ENCODE data around the gene PPP4C. TPM values are rescaled to one million over a fixed set of nuclear protein-coding genes. Genes with fewer than 3 reads are reported as not detected.

Gene PPP4C
- total RNA-seq, 1 donor from 2014 or later = 133 TPM

DNA sequence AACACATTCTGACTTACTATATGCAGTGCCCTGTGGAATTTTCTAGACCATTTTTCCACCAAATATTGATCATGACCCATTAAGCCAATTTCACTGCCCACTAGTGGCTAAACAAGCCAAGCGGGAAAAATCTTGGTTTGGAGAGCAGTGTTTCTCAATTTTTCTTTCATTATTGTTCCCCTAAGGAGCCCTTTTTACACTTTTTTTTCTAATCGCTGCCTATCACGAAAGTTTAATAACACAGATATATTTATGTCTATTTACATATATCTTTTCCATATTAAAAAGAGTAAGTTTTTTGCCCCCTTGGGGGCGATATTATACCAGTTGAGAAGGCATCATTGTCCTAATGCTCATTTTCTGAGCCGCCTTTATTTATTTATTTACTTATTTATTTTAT lies 34.0 kb upstream of the PPP4C start:
- no peak overlapping the region for H3K4me3 Mint-ChIP-seq
- DNase-seq (ENCODE audit: low spot score) = no peak
- no peaks in the 10 kb centered on the region for H3K9me3 Mint-ChIP-seq
- H3K4me1 Mint-ChIP-seq (ENCODE audit: low read depth) = no peaks in the 10 kb centered on the region
- no peak overlapping the region for H3K27ac Mint-ChIP-seq
- H3K27me3 Mint-ChIP-seq (ENCODE audit: insufficient read depth) = peaks cover 29% of the 10 kb centered on the region
- intact Hi-C loops (cut with micrococcal nuclease) = no loop called here
- H3K36me3 Mint-ChIP-seq (ENCODE audit: low read depth) = peaks cover 2% of the 10 kb centered on the region

- intact Hi-C loops (cut with micrococcal nuclease) = no loop called here
- DNase-seq (ENCODE audit: low spot score) = no peak
- Mint-ChIP-seq H3K36me3 (ENCODE audit: low read depth) (no peaks in the 10 kb centered on the region), H3K4me3 (no peak overlapping the region), H3K4me1 (ENCODE audit: low read depth) (no peaks in the 10 kb centered on the region), H3K27ac (no peak overlapping the region), H3K9me3 (no peaks in the 10 kb centered on the region), H3K27me3 (ENCODE audit: insufficient read depth) (peaks cover 18% of the 10 kb centered on the region)
Measured at GRCh38 chr16:30046178-30046577, 29.6 kb upstream of the PPP4C start.

DNA sequence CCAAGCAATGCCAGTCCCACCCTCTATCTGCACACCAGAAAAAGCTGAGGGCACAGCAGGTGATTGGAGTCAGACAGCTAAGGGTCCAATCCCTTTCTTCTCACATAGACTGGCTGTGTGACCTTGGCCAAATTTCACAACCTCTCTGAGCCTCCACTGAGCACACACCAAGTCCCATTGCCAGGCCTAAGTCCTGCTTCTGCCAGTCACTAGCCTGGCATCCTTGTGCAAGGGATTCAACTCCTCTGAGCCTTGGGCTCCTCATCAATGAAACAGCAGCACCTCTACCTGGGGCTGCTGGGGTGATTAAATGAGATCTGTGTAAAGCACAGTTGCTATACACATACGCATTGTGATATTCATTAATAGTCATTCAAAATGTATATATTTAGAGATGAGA lies 29.2 kb upstream of the PPP4C start:
- Mint-ChIP-seq H3K36me3 (ENCODE audit: low read depth) (no peaks in the 10 kb centered on the region), H3K9me3 (no peaks in the 10 kb centered on the region), H3K27me3 (ENCODE audit: insufficient read depth) (peaks cover 18% of the 10 kb centered on the region), H3K4me1 (ENCODE audit: low read depth) (peaks cover 3% of the 10 kb centered on the region), H3K4me3 (no peak overlapping the region), H3K27ac (no peak overlapping the region)
- intact Hi-C loops (cut with micrococcal nuclease) = no loop called here
- no peak for DNase-seq (ENCODE audit: low spot score)

GRCh38 chr16:30049871-30050270 lies 25.9 kb upstream of the PPP4C start:
- H3K4me3 Mint-ChIP-seq = no peak overlapping the region
- intact Hi-C loops (cut with micrococcal nuclease) = no loop called here
- no peaks in the 10 kb centered on the region for H3K36me3 Mint-ChIP-seq (ENCODE audit: low read depth)
- no peaks in the 10 kb centered on the region for H3K9me3 Mint-ChIP-seq
- H3K4me1 Mint-ChIP-seq (ENCODE audit: low read depth) = peaks cover 22% of the 10 kb centered on the region
- H3K27ac Mint-ChIP-seq = no peak overlapping the region
- no peak for DNase-seq (ENCODE audit: low spot score)
- H3K27me3 Mint-ChIP-seq (ENCODE audit: insufficient read depth) = peaks cover 3% of the 10 kb centered on the region

DNA sequence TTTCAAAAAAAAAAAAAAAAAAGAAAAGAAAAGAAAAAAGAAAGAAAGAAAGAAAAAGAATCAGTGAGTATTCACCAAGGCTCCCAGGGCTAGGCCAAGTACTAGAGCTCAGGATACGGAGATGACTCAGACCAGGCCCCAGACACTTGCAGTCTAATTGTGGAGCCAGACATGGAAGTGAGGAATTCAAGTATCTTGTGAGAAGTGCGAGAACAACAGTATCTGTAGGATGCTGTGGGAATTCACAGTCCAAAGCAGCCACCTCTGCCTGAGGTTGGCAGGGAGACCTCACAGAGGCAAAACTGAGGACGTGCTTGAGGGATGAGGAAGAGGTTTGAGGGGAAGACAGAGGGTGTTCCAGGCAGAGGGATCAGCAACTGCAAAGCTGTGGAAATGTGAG lies 24.3 kb upstream of the PPP4C start:
- Mint-ChIP-seq H3K36me3 (ENCODE audit: low read depth) (no peaks in the 10 kb centered on the region), H3K4me1 (ENCODE audit: low read depth) (peaks cover 28% of the 10 kb centered on the region), H3K4me3 (peak overlapping the region; percentile 85), H3K27me3 (ENCODE audit: insufficient read depth) (peaks cover 3% of the 10 kb centered on the region), H3K27ac (peak overlapping the region; percentile 61), H3K9me3 (no peaks in the 10 kb centered on the region)
- intact Hi-C loops (cut with micrococcal nuclease) = no loop called here
- DNase-seq (ENCODE audit: low spot score) = no peak

GRCh38 chr16:30052671-30053372 lies 23.0 kb upstream of the PPP4C start:
- intact Hi-C loops (cut with micrococcal nuclease) = loop anchor here (1.0 to 2.0 kb wide), 3 partner anchors 11 to 190 kb away; partner anchors contain the start of genes CDIPT and INO80E
- Mint-ChIP-seq H3K4me3 (peak overlapping the region; percentile 87), H3K27me3 (ENCODE audit: insufficient read depth) (no peaks in the 10 kb centered on the region), H3K4me1 (ENCODE audit: low read depth) (peaks cover 28% of the 10 kb centered on the region), H3K27ac (peak overlapping the region; percentile 82), H3K9me3 (no peaks in the 10 kb centered on the region), H3K36me3 (ENCODE audit: low read depth) (no peaks in the 10 kb centered on the region)
- peak; percentile 89 for DNase-seq (ENCODE audit: low spot score)

GRCh38 chr16:30053376-30054015 lies 22.3 kb upstream of the PPP4C start:
- Mint-ChIP-seq H3K9me3 (no peaks in the 10 kb centered on the region), H3K27me3 (ENCODE audit: insufficient read depth) (no peaks in the 10 kb centered on the region), H3K36me3 (ENCODE audit: low read depth) (no peaks in the 10 kb centered on the region), H3K4me1 (ENCODE audit: low read depth) (peaks cover 28% of the 10 kb centered on the region), H3K27ac (peak overlapping the region; percentile 48), H3K4me3 (peak overlapping the region; percentile 87)
- DNase-seq (ENCODE audit: low spot score) = no peak
- intact Hi-C loops (cut with micrococcal nuclease) = loop anchor here (1.0 to 2.0 kb wide), 3 partner anchors 11 to 191 kb away; partner anchors contain the start of genes CDIPT and INO80E

- H3K4me1 Mint-ChIP-seq (ENCODE audit: low read depth) = peaks cover 28% of the 10 kb centered on the region
- DNase-seq (ENCODE audit: low spot score) = no peak
- peak overlapping the region; percentile 59 for H3K4me3 Mint-ChIP-seq
- no peaks in the 10 kb centered on the region for H3K9me3 Mint-ChIP-seq
- intact Hi-C loops (cut with micrococcal nuclease) = no loop called here
- no peaks in the 10 kb centered on the region for H3K36me3 Mint-ChIP-seq (ENCODE audit: low read depth)
- no peaks in the 10 kb centered on the region for H3K27me3 Mint-ChIP-seq (ENCODE audit: insufficient read depth)
- H3K27ac Mint-ChIP-seq = no peak overlapping the region
Measured at GRCh38 chr16:30054451-30054850, 21.3 kb upstream of the PPP4C start.

- Mint-ChIP-seq H3K27me3 (ENCODE audit: insufficient read depth) (no peaks in the 10 kb centered on the region), H3K9me3 (no peaks in the 10 kb centered on the region), H3K4me3 (peak overlapping the region; percentile 59), H3K4me1 (ENCODE audit: low read depth) (peaks cover 28% of the 10 kb centered on the region), H3K36me3 (ENCODE audit: low read depth) (no peaks in the 10 kb centered on the region), H3K27ac (no peak overlapping the region)
- intact Hi-C loops (cut with micrococcal nuclease) = no loop called here
- DNase-seq (ENCODE audit: low spot score) = peak; percentile 39
Measured at GRCh38 chr16:30054959-30055553, 20.7 kb upstream of the PPP4C start.

GRCh38 chr16:30060346-30060745 lies 15.4 kb upstream of the PPP4C start:
- no peak for DNase-seq (ENCODE audit: low spot score)
- intact Hi-C loops (cut with micrococcal nuclease) = no loop called here
- Mint-ChIP-seq H3K9me3 (no peaks in the 10 kb centered on the region), H3K4me3 (no peak overlapping the region), H3K36me3 (ENCODE audit: low read depth) (peaks cover 2% of the 10 kb centered on the region), H3K27me3 (ENCODE audit: insufficient read depth) (peaks cover 1% of the 10 kb centered on the region), H3K4me1 (ENCODE audit: low read depth) (peaks cover 1% of the 10 kb centered on the region), H3K27ac (no peak overlapping the region)

- H3K4me3 Mint-ChIP-seq = no peak overlapping the region
- H3K27me3 Mint-ChIP-seq (ENCODE audit: insufficient read depth) = peaks cover 1% of the 10 kb centered on the region
- H3K4me1 Mint-ChIP-seq (ENCODE audit: low read depth) = no peaks in the 10 kb centered on the region
- DNase-seq (ENCODE audit: low spot score) = no peak
- intact Hi-C loops (cut with micrococcal nuclease) = no loop called here
- H3K36me3 Mint-ChIP-seq (ENCODE audit: low read depth) = peaks cover 2% of the 10 kb centered on the region
- H3K27ac Mint-ChIP-seq = no peak overlapping the region
- no peaks in the 10 kb centered on the region for H3K9me3 Mint-ChIP-seq
Measured at GRCh38 chr16:30060836-30061554, 14.8 kb upstream of the PPP4C start.

DNA sequence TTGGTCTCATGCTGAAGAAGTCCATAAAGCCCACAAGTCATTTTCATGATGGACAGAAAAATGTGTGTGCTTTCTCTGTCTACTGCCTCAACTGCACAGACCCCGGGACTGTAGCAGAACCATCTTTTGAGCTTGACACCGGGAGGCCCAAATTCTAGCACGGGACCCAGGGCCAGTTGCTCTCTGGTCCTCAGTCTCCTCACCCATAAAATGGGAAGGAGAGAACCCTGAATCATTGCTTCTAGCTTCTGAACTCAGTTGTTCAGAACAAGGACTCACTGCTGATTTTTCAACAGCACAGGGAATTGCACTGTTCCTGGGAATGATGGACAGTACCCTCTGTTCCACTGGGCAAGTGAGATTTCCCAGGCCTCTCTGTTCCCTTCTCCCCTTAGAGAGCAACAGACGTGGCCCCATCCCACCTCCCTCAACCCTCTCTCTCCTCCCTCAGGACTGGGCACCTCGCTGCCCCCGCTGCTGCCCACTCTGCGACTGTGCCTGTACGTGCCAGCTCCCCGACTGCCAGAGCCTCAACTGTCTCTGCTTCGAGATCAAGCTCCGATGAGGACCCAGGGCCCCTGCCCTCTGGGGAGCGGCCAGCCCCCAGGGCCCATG lies 12.4 kb upstream of the PPP4C start:
- peak overlapping the region; percentile 99 for H3K4me3 Mint-ChIP-seq
- no peak for DNase-seq (ENCODE audit: low spot score)
- H3K9me3 Mint-ChIP-seq = no peaks in the 10 kb centered on the region
- H3K4me1 Mint-ChIP-seq (ENCODE audit: low read depth) = peaks cover 13% of the 10 kb centered on the region
- H3K27me3 Mint-ChIP-seq (ENCODE audit: insufficient read depth) = peaks cover 1% of the 10 kb centered on the region
- H3K36me3 Mint-ChIP-seq (ENCODE audit: low read depth) = peaks cover 20% of the 10 kb centered on the region
- H3K27ac Mint-ChIP-seq = peak overlapping the region; percentile 100
- intact Hi-C loops (cut with micrococcal nuclease) = no loop called here
